AML-193 (cell line): ENCODE measurements around the gene IRGM.

Experiments
- DNase-seq, 2 experiments: peaks; one replicate each; lab custom pipeline; 2025; lab: John Stamatoyannopoulos, UW

The IRGM gene

DNA sequence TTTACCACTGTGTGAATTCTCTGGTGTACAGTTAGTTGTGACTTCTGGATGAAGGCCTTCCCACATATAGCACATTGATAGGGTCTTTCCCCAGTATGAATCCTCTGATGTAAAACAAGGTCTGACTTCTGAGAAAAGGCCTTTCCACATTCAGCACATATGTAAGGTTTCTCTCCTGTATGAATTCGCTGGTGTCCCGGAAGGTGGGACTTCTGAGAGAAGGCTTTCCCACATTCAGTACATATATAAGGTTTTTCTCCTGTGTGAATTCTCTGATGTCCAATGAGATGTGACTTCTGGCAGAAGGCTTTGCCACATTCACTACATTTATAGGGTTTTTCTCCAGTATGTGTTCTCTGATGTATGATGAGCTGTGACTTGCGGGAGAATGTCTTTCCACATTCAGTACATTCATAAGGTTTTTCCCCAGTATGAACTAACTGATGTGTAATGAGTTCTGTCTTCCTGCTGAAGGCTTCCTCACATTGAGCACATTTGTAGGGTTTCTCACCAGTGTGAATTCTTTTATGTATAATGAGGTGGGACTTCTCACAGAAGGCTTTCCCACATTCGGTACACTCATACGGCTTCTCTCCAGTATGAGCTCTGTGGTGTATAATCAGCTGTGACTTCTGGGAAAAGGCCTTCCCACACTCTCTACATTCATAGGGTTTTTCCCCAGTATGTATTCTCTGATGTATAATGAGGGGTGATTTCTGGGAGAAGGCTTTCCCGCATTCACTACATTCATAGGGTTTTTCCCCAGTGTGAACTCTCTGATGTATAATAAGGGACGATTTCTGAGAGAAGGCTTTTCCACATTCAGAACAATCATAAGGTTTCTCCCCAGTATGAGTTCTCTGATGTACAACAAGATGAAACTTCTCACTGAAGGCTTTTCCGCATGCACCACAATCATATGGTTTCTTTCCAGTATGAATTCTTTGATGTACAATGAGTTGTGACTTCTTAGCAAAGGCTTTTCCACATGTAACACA lies 49.4 kb downstream of the IRGM start:
- DNase-seq: no peak
